Superior temporal gyrus (tissue), 1 donor: ENCODE data around the gene SH3BP4.

Experiments used
- DNase-seq: peaks from one replicate; pipeline ENCODE4 v3.0.0-alpha.2; 2016; ENCODE audit errors: extremely low spot score

The SH3BP4 gene

GRCh38 chr2:235041221-235041917 is 89.6 kb downstream of the SH3BP4 start:
- no peak for DNase-seq

- no peak for DNase-seq
Observed at GRCh38 chr2:235041918-235042575, 90.2 kb downstream of the SH3BP4 start.

- no peak for DNase-seq
Observed at GRCh38 chr2:235042576-235043515, 91.0 kb downstream of the SH3BP4 start.

GRCh38 chr2:235043762-235044500 is 92.1 kb downstream of the SH3BP4 start:
- no peak for DNase-seq

- no peak for DNase-seq
Observed at GRCh38 chr2:235044501-235045271, 92.9 kb downstream of the SH3BP4 start.

GRCh38 chr2:235045336-235045972 is 93.6 kb downstream of the SH3BP4 start:
- no peak for DNase-seq

- no peak for DNase-seq
Observed at GRCh38 chr2:235045973-235046343, 94.1 kb downstream of the SH3BP4 start.

GRCh38 chr2:235046589-235046988 is 94.8 kb downstream of the SH3BP4 start:
- DNase-seq = no peak

GRCh38 chr2:235047171-235048160 is 95.6 kb downstream of the SH3BP4 start:
- no peak for DNase-seq

- DNase-seq = no peak
Observed at GRCh38 chr2:235048549-235048948, 96.7 kb downstream of the SH3BP4 start.

GRCh38 chr2:235049069-235049468 is 97.3 kb downstream of the SH3BP4 start:
- DNase-seq = no peak

GRCh38 chr2:235049719-235050118 is 97.9 kb downstream of the SH3BP4 start:
- DNase-seq = no peak

GRCh38 chr2:235050980-235051351 is 99.1 kb downstream of the SH3BP4 start:
- peak; percentile 96 for DNase-seq

- DNase-seq = no peak
Observed at GRCh38 chr2:235051436-235052260, 99.8 kb downstream of the SH3BP4 start.

GRCh38 chr2:235052514-235053354 is 100.9 kb downstream of the SH3BP4 start:
- DNase-seq = no peak

- DNase-seq = no peak
Observed at GRCh38 chr2:235053651-235054050, 101.8 kb downstream of the SH3BP4 start.

GRCh38 chr2:235054475-235054874 is 102.7 kb downstream of the SH3BP4 start:
- no peak for DNase-seq
